ENCODE measurements around the gene PTPN14.
"Not testable (repeated sequence)": the region's sequence is repeated elsewhere in the genome, so short reads cannot be mapped to it uniquely, and the experiment has no call there.

Gene PTPN14

DNA sequence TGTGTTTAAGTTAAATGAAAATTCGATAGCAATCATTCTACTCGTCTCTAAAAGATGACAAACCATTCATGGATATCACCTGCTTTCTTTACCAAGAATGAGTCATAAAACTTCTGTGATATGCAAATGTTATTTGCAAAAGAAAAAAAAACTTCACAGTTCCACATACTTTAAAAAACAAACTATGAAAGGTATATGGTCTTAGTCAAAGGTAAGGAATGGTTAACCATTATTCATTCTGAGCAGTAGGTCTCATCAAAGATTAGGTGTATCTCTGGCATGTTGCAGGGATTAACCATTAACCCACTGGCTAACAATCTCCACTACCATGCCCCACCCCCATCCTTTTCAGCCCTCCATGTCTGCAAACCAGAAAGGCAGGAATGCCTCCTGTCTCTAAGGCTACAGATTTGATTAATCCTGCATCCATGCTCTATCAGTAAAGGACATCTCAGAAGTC, 44.4 kb downstream of the PTPN14 start:
- DNase-seq, result no peak

DNA sequence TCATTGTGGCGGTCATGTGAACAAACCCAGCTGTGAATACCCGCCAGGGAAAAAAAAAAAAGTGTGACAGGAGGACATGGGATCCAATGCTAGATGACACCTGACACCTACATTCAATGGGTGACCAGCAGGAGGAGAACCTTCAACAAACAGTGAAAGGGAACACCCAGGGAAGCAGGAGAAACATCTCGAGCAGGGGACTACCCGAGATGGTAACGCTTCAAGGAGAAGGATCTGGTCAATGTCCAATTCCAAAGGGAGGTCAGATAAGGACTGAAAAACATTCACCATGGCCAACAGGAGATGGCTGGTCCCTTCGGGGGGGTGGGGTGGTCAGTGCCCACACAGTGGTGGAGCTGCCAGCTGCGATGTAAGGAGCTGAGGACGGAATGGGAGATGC, 46.3 kb downstream of the PTPN14 start:
- DNase-seq, result no peak

DNA sequence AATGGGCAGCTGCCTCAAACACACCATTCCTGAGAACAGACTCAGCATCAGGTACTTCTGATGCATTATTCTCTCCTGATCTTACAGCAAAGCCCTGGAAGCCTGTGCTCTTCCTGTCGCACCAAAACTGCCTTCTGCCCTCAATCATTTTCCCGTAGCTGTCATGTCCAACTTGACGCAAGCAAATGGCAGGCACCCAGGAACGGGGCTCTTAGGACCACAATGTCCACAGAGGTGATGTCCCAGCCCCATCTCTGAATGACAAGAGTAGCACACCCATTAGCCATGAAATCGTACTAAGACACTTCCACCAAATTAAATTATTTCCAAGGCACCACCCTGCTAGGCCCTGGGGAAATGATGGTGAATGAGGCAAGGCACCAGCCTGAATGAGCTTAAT, 47.1 kb downstream of the PTPN14 start:
- DNase-seq, result no peak

GRCh38 chr1:214503553-214503952, 47.8 kb downstream of the PTPN14 start:
- DNase-seq, result no peak

- DNase-seq, result no peak
Observed at GRCh38 chr1:214500340-214501055, 50.9 kb downstream of the PTPN14 start.

- DNase-seq, result no peak
Observed at GRCh38 chr1:214499732-214500131, 51.7 kb downstream of the PTPN14 start.

DNA sequence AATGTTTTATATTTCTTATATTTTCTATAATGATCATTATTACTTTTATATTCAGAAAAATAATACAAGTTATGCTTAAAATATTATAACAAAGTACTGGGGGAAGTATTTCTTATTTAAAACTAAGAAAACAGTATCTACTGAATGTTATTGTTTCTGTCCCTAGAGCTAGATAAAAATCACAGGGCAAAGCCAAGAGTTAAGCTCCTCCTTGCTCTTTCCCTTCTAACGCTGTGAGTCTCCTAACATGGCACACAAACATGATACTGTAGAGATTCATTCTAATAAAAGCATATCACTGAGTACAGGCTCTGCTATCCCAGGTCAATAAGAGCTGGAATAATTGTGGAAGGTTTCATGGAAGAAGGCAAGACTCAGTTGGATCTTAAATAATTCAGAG, 53.4 kb downstream of the PTPN14 start:
- DNase-seq, result no peak

- no peak for DNase-seq
Observed at GRCh38 chr1:214496126-214496525, 55.3 kb downstream of the PTPN14 start.

- DNase-seq, result no peak
Observed at GRCh38 chr1:214494706-214495105, 56.7 kb downstream of the PTPN14 start.

- DNase-seq, result not testable (repeated sequence)
Observed at GRCh38 chr1:214494179-214494578, 57.2 kb downstream of the PTPN14 start.

GRCh38 chr1:214493126-214493796, 58.1 kb downstream of the PTPN14 start:
- no peak for DNase-seq

GRCh38 chr1:214492401-214493075, 58.9 kb downstream of the PTPN14 start:
- DNase-seq, result no peak

- DNase-seq, result no peak
Observed at GRCh38 chr1:214491468-214492146, 59.8 kb downstream of the PTPN14 start.

DNA sequence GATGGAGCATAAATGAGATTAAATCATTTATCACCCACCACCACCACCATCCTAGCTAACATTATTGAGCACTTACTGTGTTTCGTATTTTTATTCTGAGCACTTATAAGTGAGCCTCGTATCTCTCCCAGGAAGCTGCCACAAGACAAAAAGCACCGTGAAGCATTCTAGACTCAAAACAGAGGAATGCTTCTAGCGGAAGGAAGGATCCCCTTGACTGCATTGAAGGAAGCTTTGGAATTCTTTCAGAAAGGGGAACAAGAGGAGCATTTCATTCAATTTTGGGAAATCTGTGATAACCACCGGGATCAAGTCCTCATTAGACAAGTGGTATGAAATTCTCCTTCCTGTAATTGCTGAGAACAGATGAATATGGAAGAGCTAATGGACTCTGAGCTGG, 66.3 kb downstream of the PTPN14 start:
- DNase-seq, result no peak

- DNase-seq, result not testable (repeated sequence)
Observed at GRCh38 chr1:214483180-214483579, 68.2 kb downstream of the PTPN14 start.

DNA sequence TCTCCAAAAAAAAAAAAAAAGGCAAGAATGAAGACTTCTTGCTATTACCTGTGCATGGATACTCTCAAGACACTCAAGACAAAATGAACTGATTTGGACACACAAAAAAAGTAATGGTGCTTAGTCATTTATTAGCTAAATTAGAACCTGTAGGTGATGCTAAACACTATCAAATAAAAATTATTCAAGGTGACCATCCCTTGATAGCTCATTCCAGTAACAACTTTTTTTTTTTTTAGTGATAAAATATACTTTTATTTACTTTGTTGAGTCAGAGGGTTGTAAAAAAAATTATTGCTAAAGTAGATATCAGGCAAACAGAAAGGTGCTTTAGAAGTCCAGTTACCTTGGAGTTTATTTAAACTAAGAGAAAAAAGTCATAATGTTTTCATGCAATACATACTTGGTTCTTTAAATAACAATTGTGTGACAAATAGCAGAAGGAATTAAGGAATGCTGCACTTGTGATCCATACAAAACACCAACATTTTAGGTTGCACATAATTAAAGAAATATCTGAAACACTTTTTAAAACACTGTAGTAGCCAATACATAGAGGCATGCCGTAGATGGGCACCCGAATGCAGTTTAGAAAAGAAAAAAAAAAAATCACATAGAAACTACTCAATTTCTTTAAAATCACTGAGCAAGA, 69.3 kb downstream of the PTPN14 start:
- not testable (repeated sequence) for DNase-seq

- no peak for DNase-seq
Observed at GRCh38 chr1:214476986-214477870, 74.2 kb downstream of the PTPN14 start.

DNA sequence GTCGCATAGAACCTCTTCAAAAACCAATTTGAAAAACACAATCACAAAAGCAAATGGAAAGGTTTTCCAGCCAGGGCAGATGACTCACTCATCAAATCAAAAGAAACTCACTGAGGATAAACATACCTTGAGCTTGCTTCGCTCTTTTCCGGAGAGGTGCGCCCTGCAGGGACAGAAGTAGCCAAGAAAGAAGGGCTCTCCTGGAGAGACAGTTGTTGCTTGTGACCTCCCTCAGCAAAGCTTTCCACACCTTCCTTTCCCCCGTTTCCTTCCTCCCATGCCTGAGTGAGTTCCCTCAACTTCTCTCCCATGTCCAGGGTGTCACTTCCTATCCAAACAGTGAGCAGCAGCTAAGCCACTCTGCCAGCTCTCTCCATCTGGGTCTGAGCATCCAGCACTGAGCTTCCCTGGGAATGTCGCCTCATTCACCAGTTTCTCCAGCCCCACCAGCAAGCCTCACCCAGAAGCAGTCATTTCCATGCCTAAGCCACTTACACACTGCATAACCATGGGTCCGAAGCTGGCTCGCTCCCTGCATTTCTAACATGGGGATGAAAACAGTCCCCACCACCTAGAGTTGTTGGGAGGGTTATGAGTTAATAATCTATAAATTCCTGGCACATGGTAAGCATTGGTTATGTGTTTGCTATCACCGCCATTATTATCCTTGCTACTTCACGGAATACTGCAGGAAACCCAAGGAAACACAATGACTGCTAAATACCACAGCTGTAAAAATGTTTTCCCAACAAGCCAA, 75.0 kb downstream of the PTPN14 start:
- DNase-seq, result no peak

GRCh38 chr1:214475746-214476145, 75.7 kb downstream of the PTPN14 start:
- DNase-seq, result no peak

DNA sequence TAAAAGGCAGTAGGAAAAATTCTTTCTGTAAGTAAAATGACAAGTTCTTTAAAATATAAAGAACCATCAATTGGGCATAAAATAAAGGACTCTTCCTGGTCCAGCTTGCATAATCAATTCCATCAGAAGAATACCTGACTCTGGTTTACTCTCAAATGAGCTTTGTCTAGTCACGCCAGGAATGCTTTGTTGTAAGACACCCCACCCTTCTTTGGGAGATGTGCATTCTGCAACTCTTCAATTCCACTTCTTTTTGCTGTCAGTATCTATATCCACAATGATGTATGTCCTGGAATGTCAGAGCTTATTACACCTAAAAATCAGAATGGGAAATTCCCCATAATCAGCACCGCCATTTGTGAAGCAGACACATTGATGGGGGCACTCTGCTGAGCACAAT, 76.1 kb downstream of the PTPN14 start:
- DNase-seq, result no peak

DNA sequence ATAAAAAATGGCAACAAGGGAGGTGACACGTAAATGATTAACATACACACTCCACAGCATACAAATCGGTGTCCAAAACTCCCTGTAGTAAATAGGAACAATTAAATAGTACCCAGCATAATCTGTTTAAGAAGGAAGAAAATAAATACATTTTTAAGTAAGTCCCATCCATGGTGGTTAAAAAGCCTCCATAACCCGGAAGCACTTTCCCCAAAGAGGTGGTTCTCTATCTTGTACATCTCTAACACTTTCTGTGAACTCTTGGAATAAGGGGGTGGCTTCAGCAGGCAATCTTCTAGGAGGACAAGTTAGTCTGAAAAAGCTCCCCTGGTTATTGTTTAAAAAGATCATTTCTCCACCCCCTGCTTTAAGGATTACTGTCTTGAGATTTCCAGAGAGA, 76.9 kb downstream of the PTPN14 start:
- no peak for DNase-seq

Data from effector CD4-positive, alpha-beta T cell (primary cell).